Measurements from ENCODE around the gene TPST2. TPM values are rescaled to one million over a fixed set of nuclear protein-coding genes. Genes with fewer than 3 reads are reported as not detected.

The TPST2 gene
- total RNA-seq, 1 donor from 2014 or later: 63.1 TPM

GRCh38 chr22:26565889-26566288 is 24.0 kb downstream of the TPST2 start:
- ATAC-seq (no peak), DNase-seq (no peak)
- Histone ChIP-seq H3K36me3 (peaks cover 21% of the 10 kb centered on the region), H3K9me3 (no peaks in the 10 kb centered on the region), H3K4me1 (peaks cover 56% of the 10 kb centered on the region), H3K4me3 (no peak overlapping the region), H3K27ac (no peak overlapping the region), H3K27me3 (ENCODE audit: low read depth) (no peaks in the 10 kb centered on the region)
- intact Hi-C loops (cut with DNase I): no loop called here
- no peak for TF ChIP-seq CTCF (IDR thresholded peaks at IDR 0.05)

- Histone ChIP-seq H3K4me1 (peaks cover 51% of the 10 kb centered on the region), H3K9me3 (no peaks in the 10 kb centered on the region), H3K27me3 (ENCODE audit: low read depth) (no peaks in the 10 kb centered on the region), H3K4me3 (no peak overlapping the region), H3K36me3 (peaks cover 21% of the 10 kb centered on the region), H3K27ac (no peak overlapping the region)
- intact Hi-C loops (cut with DNase I): no loop called here
- ATAC-seq: no peak
- DNase-seq: no peak
- TF ChIP-seq CTCF (IDR thresholded peaks at IDR 0.05): no peak
Observed at GRCh38 chr22:26565181-26565580, 24.8 kb downstream of the TPST2 start.

GRCh38 chr22:26564672-26565071 is 25.3 kb downstream of the TPST2 start:
- no peak overlapping the region for H3K4me3 ChIP-seq
- DNase-seq (no peak), ATAC-seq (no peak)
- peaks cover 48% of the 10 kb centered on the region for H3K4me1 ChIP-seq
- H3K9me3 ChIP-seq: no peaks in the 10 kb centered on the region
- TF ChIP-seq CTCF (IDR thresholded peaks at IDR 0.05): no peak
- peaks cover 21% of the 10 kb centered on the region for H3K36me3 ChIP-seq
- no peak overlapping the region for H3K27ac ChIP-seq
- no peaks in the 10 kb centered on the region for H3K27me3 ChIP-seq (ENCODE audit: low read depth)
- intact Hi-C loops (cut with DNase I): no loop called here

GRCh38 chr22:26564181-26564580 is 25.8 kb downstream of the TPST2 start:
- Histone ChIP-seq H3K27me3 (ENCODE audit: low read depth) (no peaks in the 10 kb centered on the region), H3K4me1 (peaks cover 44% of the 10 kb centered on the region), H3K36me3 (peaks cover 21% of the 10 kb centered on the region), H3K9me3 (no peaks in the 10 kb centered on the region), H3K27ac (no peak overlapping the region), H3K4me3 (no peak overlapping the region)
- ATAC-seq: no peak
- DNase-seq: no peak
- intact Hi-C loops (cut with DNase I): no loop called here
- TF ChIP-seq CTCF (IDR thresholded peaks at IDR 0.05): no peak

- DNase-seq: no peak
- no peak for TF ChIP-seq CTCF (IDR thresholded peaks at IDR 0.05)
- intact Hi-C loops (cut with DNase I): no loop called here
- Histone ChIP-seq H3K36me3 (peaks cover 21% of the 10 kb centered on the region), H3K27me3 (ENCODE audit: low read depth) (no peaks in the 10 kb centered on the region), H3K9me3 (no peaks in the 10 kb centered on the region), H3K27ac (no peak overlapping the region), H3K4me1 (peaks cover 43% of the 10 kb centered on the region), H3K4me3 (no peak overlapping the region)
- no peak for ATAC-seq
Observed at GRCh38 chr22:26563022-26563421, 26.9 kb downstream of the TPST2 start.

Measured in lower lobe of right lung (tissue), 2 donors.